Measurements from ENCODE around the gene MLLT3.

- TF ChIP-seq POLR2A (IDR thresholded peaks at IDR 0.05), result no peak
- TF ChIP-seq, protein P1, sequence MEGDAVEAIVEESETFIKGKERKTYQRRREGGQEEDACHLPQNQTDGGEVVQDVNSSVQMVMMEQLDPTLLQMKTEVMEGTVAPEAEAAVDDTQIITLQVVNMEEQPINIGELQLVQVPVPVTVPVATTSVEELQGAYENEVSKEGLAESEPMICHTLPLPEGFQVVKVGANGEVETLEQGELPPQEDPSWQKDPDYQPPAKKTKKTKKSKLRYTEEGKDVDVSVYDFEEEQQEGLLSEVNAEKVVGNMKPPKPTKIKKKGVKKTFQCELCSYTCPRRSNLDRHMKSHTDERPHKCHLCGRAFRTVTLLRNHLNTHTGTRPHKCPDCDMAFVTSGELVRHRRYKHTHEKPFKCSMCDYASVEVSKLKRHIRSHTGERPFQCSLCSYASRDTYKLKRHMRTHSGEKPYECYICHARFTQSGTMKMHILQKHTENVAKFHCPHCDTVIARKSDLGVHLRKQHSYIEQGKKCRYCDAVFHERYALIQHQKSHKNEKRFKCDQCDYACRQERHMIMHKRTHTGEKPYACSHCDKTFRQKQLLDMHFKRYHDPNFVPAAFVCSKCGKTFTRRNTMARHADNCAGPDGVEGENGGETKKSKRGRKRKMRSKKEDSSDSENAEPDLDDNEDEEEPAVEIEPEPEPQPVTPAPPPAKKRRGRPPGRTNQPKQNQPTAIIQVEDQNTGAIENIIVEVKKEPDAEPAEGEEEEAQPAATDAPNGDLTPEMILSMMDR (IDR thresholded peaks at IDR 0.05), result no peak
These were observed 71.1 kb downstream of the MLLT3 start for GRCh38 chr9:20551236-20551635.

All from suprapubic skin (tissue), 3 donors.